A549 (cell line): ENCODE measurements around the gene CIROP.

ENCODE experiments used
- CTCF ChIP-seq: fragments of >200 bp; sonication (Bioruptor Twin); formaldehyde crosslinking; IDR thresholded peaks from 3 replicates; pipeline ENCODE4 v1.5.1; 2016
- ZFP36 ChIP-seq: fragments of 450-650 bp; IDR thresholded peaks from 2 replicates; pipeline ENCODE4 v1.6.1; 2014; ENCODE audit warnings: borderline replicate concordance; ENCODE audit not compliant: partially characterized antibody

GRCh38 chr14:23113431-23114119, 8.8 kb upstream of the CIROP start:
- no peak for TF ChIP-seq ZFP36
- TF ChIP-seq CTCF: no peak
